Skeletal muscle tissue (tissue), 4 donors: Measurements from ENCODE around the gene HOXD12. TPM values are rescaled to one million over a fixed set of nuclear protein-coding genes. Genes with fewer than 3 reads are reported as not detected.

Experiments
- H3K27ac ChIP-seq: one replicate; pipeline ENCODE4 v1.7.0; 2013; ENCODE audit warnings: mild to moderate bottlenecking, low read depth, low read length, inconsistent platforms
- H3K27me3 ChIP-seq, 3 donors: one replicate each; pipeline ENCODE4 v1.7.0; 2013; ENCODE audit warnings: low read length in 3 of 3; ENCODE audit not compliant: control insufficient read depth in 3 of 3, insufficient read depth in 3 of 3
- H3K36me3 ChIP-seq, 3 donors: one replicate each; pipeline ENCODE4 v1.7.0; 2013; ENCODE audit warnings: low read length in 3 of 3; ENCODE audit not compliant: control insufficient read depth in 3 of 3, insufficient read depth in 3 of 3
- H3K4me1 ChIP-seq, 3 donors: one replicate each; pipeline ENCODE4 v1.7.0; 2013; ENCODE audit warnings: low read length in 3 of 3, mild to moderate bottlenecking in 3 of 3; ENCODE audit not compliant: control insufficient read depth in 3 of 3, insufficient read depth in 3 of 3
- H3K4me3 ChIP-seq, 3 donors: one replicate each; pipeline ENCODE4 v1.7.0; 2013; ENCODE audit warnings: low read length in 3 of 3
- H3K9ac ChIP-seq, 3 donors: one replicate each; pipeline ENCODE4 v1.7.0; 2013; ENCODE audit warnings: low read length in 3 of 3, mild to moderate bottlenecking in 3 of 3, moderate library complexity in 2 of 3, low read depth in 1 of 3
- H3K9me3 ChIP-seq, 3 donors: one replicate each; pipeline ENCODE4 v1.7.0; 2013; ENCODE audit warnings: low read length in 3 of 3; ENCODE audit not compliant: control insufficient read depth in 3 of 3
- total RNA-seq: library from RNA; depleted of rRNA; stranded (reverse); fragments of >200 nt; gene quantifications from one replicate; pipeline ENCODE4 v1.2.3, GENCODE V29; 2014
- donor health status: Osteomylitis.

The HOXD12 gene
- total RNA-seq, 1 donor from 2014 or later: not detected

DNA sequence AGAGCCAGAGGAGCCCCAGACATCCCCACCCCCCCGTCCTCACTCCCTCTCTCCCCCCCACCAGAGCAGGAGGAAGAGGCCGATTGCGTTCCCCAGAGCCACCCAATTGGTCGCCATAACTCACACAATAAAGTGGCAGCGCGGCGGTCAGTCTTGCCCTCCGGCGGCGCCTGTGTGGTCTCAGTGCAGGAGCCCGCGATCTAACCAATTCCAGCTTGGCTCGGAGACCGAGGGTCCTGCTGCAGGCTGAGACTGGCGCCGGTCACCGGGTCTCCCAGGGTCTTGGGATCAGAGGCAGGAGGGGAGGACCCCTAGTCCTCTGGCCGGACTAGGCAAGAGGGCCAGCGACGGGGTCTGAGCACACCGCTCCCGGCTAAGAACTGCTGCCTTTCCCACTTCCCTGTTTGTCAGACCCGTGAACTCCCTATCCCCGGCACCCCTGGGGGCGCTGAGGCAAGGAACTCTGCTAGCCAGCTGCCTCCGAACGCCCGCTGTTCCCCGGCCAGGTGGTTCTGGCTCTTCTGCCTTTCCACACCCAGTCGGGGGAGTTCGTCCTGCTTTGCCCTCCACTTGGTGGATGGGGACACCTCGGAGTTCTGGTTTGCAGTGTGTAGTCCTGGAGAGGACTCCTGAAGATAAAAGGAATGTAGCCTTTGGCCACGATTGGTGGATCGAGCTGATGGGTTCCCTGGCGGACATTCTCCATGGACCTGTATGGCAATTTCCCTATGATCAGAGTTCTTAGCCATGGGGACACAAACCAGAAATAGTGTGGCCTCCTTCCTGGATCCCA, 1.0 kb upstream of the HOXD12 start:
- Histone ChIP-seq H3K27me3 (peaks cover 98 to 100% (median 99%) of the 10 kb centered on the region in 3 donors), H3K9me3 (no peaks in the 10 kb centered on the region), H3K36me3 (no peaks in the 10 kb centered on the region), H3K27ac (no peak overlapping the region), H3K4me3 (no peak overlapping the region), H3K9ac (no peak overlapping the region), H3K4me1 (peaks cover 15 to 20% (median 20%) of the 10 kb centered on the region in 3 donors)

DNA sequence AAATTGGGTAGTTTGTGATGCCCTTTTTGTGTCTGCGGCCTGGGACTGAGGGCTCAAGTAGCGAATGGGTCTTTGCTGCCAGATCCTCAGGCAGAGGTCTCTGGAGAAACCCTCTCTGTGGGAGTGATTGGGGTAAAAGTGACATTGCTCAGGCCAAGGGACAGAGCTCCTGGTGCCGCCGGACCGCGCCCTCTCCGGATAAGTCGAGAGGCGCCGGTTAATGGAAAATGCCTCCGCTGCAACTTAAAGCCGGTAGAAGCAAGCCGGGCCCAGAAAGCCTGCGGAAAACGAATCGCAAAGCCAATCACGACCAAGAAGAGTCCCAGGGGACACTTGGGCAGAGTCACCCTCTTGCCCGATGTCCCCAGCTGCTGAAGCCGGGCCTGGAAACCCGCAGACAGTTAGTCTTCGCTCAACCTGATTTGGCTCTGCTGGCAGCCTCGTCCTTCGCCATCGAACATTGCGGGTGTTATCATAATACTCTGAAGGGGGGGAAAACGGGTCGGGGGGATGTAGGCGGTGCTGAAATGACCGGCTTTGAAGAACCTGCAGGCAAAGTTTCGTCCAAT, 352 bp upstream of the HOXD12 start:
- Histone ChIP-seq H3K4me3 (no peak overlapping the region), H3K9ac (no peak overlapping the region), H3K27me3 (peaks cover 98 to 100% (median 99%) of the 10 kb centered on the region in 3 donors), H3K27ac (no peak overlapping the region), H3K36me3 (no peaks in the 10 kb centered on the region), H3K4me1 (peaks cover 15 to 24% (median 23%) of the 10 kb centered on the region in 3 donors), H3K9me3 (no peaks in the 10 kb centered on the region)

DNA sequence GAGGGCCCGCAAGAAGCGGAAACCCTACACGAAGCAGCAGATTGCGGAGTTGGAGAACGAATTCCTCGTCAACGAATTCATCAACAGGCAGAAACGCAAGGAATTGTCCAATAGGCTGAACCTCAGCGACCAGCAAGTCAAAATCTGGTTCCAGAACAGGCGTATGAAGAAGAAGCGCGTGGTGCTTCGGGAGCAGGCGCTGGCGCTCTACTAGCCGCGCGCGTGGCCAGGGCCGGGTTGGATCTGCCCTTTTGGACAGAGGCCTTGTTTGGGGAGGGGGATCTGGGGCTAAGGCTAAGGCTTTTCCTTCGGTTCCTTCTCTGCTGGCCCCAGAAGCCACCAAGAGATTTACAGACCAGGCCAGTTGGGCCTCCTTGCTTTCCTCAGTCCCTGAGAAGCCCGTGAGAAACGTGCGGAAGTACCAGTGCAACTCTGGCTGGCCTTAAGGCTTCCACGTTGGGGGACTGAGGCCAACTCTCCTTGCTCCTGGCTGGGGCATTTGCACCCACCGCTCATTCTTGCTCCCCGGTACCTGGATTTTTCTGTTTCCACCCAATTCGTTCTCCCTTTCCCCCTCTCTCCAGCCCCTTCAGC, 1.0 kb downstream of the HOXD12 start:
- Histone ChIP-seq H3K36me3 (no peaks in the 10 kb centered on the region), H3K4me3 (no peak overlapping the region), H3K4me1 (peaks cover 15 to 34% (median 27%) of the 10 kb centered on the region in 3 donors), H3K9ac (no peak overlapping the region), H3K27ac (no peak overlapping the region), H3K27me3 (peaks cover 98 to 100% (median 99%) of the 10 kb centered on the region in 3 donors), H3K9me3 (no peaks in the 10 kb centered on the region)

DNA sequence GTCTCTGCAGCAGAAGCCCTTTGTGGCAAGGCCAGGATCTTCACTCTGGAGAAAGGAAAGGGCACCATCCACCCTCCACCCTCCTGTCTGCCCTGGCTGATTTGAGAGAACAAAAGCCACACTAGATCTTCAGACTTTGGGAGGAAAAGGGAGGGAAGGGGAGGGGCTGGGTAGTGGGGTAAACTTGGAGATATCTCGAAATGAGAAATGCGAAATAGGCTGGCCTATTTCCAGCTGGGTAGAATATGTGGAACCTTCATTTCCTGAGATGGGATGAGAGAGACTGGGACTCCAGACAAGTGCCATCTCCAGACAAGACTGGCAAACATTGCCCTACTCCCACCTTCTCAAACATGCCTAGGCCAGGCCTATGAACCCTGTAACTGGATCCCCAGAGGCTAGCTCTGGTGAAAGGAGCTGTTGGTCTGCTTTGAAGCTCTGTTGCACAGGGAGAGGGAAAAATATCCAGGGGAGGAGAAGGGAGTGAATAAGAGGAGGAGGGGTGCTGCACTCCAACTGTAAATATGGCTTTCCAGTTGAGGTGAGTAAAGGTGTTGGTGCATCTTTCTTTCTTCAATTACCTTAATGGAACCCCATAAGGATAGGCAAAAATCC, 1.7 kb downstream of the HOXD12 start:
- H3K9ac ChIP-seq: no peak overlapping the region
- peaks cover 99 to 100% (median 99%) of the 10 kb centered on the region in 3 donors for H3K27me3 ChIP-seq
- H3K27ac ChIP-seq: no peak overlapping the region
- H3K36me3 ChIP-seq: no peaks in the 10 kb centered on the region
- no peaks in the 10 kb centered on the region for H3K9me3 ChIP-seq
- H3K4me1 ChIP-seq: peaks cover 15 to 39% (median 28%) of the 10 kb centered on the region in 3 donors
- no peak overlapping the region for H3K4me3 ChIP-seq

DNA sequence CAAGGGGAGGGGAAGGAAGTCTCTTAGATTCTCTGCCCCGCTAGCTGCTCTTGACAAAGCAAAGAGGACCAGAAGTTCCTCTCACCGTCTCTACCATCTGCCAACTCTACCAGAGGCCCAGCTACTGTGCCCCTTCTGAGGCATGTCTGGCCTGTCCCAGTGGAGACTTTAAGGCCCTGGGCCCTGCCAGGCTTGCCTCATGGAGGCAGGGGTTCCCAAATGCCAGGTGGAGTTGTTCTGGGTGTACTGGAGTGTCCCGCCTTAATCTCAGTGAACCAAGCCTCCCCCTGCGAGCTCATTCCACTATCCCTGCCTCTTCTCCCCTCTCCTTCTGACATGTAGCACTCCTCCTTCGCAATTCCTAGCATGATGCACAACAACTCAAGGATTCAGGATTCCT, 2.2 kb downstream of the HOXD12 start:
- Histone ChIP-seq H3K27me3 (peaks cover 97 to 100% (median 97%) of the 10 kb centered on the region in 3 donors), H3K4me1 (peaks cover 10 to 36% (median 27%) of the 10 kb centered on the region in 3 donors), H3K4me3 (no peak overlapping the region), H3K9me3 (no peaks in the 10 kb centered on the region), H3K27ac (no peak overlapping the region), H3K9ac (no peak overlapping the region), H3K36me3 (no peaks in the 10 kb centered on the region)

DNA sequence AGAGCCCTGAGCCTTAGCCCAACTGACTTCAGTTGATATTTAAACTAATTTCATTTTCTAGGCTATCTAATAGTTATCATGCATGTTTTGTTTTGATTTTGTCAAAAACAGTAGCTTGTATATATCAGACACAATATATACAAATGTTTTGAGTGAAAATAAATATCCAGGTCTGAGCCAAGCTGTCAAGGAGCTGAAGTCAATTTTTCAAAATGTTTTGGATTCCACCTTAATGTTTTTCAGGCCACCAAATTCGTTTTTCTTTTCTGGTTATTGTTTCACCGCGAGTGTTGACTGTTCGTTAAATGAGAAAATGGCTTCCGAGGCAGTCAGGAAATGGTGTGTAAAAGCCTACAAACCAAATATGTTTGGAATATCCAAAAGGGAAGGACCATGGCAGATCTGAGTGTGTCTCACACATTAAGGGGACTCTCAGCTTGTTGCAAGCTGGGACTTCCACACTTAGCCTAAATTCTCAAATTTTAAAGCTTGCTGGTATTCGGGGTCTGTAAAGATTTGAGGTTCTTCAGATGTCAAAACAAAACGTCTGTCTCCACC, 2.8 kb downstream of the HOXD12 start:
- no peak overlapping the region for H3K27ac ChIP-seq
- H3K36me3 ChIP-seq: no peaks in the 10 kb centered on the region
- H3K9me3 ChIP-seq: no peaks in the 10 kb centered on the region
- H3K4me1 ChIP-seq: peaks cover 10 to 36% (median 25%) of the 10 kb centered on the region in 3 donors
- no peak overlapping the region for H3K9ac ChIP-seq
- H3K27me3 ChIP-seq: peaks cover 96 to 100% (median 97%) of the 10 kb centered on the region in 3 donors
- no peak overlapping the region for H3K4me3 ChIP-seq

DNA sequence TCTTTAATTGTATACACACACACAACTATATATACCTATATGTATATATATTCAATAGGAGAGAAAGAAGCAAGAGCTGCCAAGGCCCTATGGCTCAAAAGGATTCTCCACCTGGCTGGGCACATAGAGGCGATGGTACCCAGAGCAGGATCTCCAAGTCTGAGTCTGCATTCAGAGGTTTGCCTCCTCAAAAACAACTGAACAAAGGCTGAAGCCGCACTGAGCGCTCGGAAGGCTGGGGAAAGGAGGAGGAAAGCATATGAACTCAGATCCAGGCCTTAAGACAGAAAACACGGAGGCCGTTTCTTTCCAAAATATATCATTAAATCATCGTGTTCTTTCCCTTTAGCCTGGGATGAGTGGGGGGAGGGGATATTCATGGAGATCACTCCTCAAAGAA, 3.6 kb downstream of the HOXD12 start:
- Histone ChIP-seq H3K4me3 (no peak overlapping the region), H3K4me1 (peaks cover 8 to 29% (median 19%) of the 10 kb centered on the region in 3 donors), H3K27ac (no peak overlapping the region), H3K9me3 (no peaks in the 10 kb centered on the region), H3K9ac (no peak overlapping the region), H3K36me3 (no peaks in the 10 kb centered on the region), H3K27me3 (peaks cover 90 to 97% (median 92%) of the 10 kb centered on the region in 3 donors)

DNA sequence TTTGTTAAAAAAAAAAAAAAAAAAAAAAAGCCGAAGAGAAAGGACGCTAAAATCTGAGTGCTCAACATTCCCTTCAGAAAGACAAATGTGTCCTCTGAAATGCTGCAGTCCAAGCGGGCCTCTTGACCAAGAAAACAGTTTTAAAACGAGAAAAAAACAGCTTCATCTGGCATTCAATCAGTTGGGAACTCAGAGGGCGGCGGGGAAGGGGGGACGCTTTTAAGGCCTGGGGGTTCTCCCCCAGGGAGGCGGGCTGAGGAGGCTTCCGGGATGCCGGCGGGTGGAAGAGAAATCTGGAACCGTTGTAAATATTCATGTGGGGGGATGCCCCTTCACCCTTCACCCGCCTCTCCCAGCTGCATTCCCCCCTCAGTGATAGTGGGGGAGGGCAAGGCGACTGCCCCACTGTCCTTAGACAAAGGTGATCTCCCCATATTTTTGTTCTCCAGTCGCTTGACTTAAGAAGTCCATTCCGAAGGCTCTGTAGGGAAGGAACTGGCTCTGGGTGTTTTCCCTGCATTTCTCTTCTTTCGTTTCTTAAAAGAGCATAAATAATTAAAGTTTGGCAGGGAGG, 4.2 kb downstream of the HOXD12 start:
- H3K27ac ChIP-seq: no peak overlapping the region
- H3K9me3 ChIP-seq: no peaks in the 10 kb centered on the region
- peak overlapping the region in 2 of 3 donors; percentile 32 to 33 for H3K9ac ChIP-seq
- no peaks in the 10 kb centered on the region for H3K36me3 ChIP-seq
- H3K27me3 ChIP-seq: peaks cover 89 to 96% (median 92%) of the 10 kb centered on the region in 3 donors
- H3K4me3 ChIP-seq: peak overlapping the region in 1 of 3 donors; percentile 52
- H3K4me1 ChIP-seq: peaks cover 11 to 29% (median 17%) of the 10 kb centered on the region in 3 donors

DNA sequence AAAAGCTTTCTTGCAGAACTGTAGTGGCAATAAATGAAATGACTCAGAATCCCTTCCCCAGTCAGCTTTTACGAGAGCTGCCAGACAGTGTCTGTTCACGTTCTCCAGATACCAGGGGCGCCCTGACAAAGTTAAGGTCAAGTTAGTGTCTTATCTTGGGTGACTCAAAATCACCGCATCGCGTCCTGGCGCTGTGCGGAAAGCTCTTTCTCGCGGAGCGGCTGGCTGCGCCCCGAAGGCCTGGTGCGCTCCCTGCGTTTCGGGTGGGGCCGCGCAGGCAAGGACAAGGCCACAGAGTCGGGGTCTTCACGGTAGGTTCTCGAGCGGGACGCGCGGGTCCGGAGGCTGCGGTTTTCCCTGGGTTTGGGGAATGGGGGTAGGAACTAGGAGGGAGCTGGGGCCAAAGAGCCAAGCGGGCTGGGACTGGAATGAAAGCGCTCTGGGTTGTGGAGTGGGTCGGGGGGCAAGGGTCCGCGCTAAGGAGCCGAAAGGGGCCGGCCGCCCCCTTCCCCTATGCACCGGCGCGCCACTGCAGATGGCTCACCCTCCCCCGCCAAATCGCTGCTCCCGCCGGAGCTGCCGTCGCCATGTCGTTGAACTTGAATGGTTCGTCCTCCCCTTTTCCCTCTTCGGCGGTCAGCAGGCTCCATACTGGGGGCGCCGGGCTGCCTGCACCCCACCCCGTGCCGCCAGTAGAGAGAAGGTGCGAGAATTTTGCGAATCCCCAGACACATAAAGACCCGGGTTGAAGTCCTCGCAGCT, 4.9 kb downstream of the HOXD12 start:
- H3K36me3 ChIP-seq: no peaks in the 10 kb centered on the region
- peaks cover 89 to 96% (median 92%) of the 10 kb centered on the region in 3 donors for H3K27me3 ChIP-seq
- peaks cover 11 to 28% (median 16%) of the 10 kb centered on the region in 3 donors for H3K4me1 ChIP-seq
- peak overlapping the region; percentile 54 for H3K27ac ChIP-seq
- H3K9ac ChIP-seq: peak overlapping the region in 2 of 3 donors; percentile 32 to 33
- no peaks in the 10 kb centered on the region for H3K9me3 ChIP-seq
- H3K4me3 ChIP-seq: peak overlapping the region in 2 of 3 donors; percentile 27 to 52
